Adipose tissue (tissue), 3 donors: ENCODE measurements around the gene LHX2. TPM values are rescaled to one million over a fixed set of nuclear protein-coding genes. Genes with fewer than 3 reads are reported as not detected.

Experiments used
- H3K27ac ChIP-seq: one replicate; pipeline ENCODE4 v1.5.1; 2013; ENCODE audit warnings: low read depth, low read length
- WGBS, 3 donors: extraction: QIAGEN DNeasy Blood & Tissue Kit; methylation state at CpG; one replicate each; pipeline ENCODE4 v1.1.7; 2013; 5-methylcytosine and 5-hydroxymethylcytosine counted together
- polyA plus RNA-seq, 3 donors: library from polyadenylated mRNA; stranded (reverse); fragments of 200-250 nt; gene quantifications; one replicate each; pipeline ENCODE4 v1.2.3, GENCODE V29; 2013
- donor health status: healthy with polysubstance abuse.
- donor health status: Bipolar disorder and iron deficiency.
- donor health status: healthy.

LHX2 gene
- polyA plus RNA-seq, 3 donors, result 0.18 to 1.1 (median 0.53) TPM

- no peak overlapping the region for H3K27ac ChIP-seq
- 5 to 11% (median 7%) methylated on average over 14 to 15 of the region's 15 CpGs for WGBS, 3 donors
These were observed 13.8 kb upstream of the LHX2 start for GRCh38 chr9:123997665-123998277.

GRCh38 chr9:123998278-123998925 lies 13.2 kb upstream of the LHX2 start:
- 20 to 29% (median 24%) methylated on average over 6 of the region's 6 CpGs for WGBS, 3 donors
- no peak overlapping the region for H3K27ac ChIP-seq

GRCh38 chr9:123998970-123999621 lies 12.5 kb upstream of the LHX2 start:
- H3K27ac ChIP-seq, result no peak overlapping the region
- 3 to 4% (median 4%) methylated on average over 21 to 42 of the region's 43 CpGs for WGBS, 3 donors

GRCh38 chr9:123999661-124000060 lies 11.9 kb upstream of the LHX2 start:
- H3K27ac ChIP-seq, result no peak overlapping the region
- WGBS, 3 donors, result 0 to 2% (median 0%) methylated on average over 5 to 51 of the region's 64 CpGs

- WGBS, 3 donors, result 1 to 4% (median 3%) methylated on average over 32 to 35 of the region's 35 CpGs
- H3K27ac ChIP-seq, result no peak overlapping the region
These were observed 11.3 kb upstream of the LHX2 start for GRCh38 chr9:124000161-124000783.

GRCh38 chr9:124000784-124001457 lies 10.6 kb upstream of the LHX2 start:
- 3 to 7% (median 4%) methylated on average over 15 of the region's 15 CpGs for WGBS, 3 donors
- no peak overlapping the region for H3K27ac ChIP-seq

GRCh38 chr9:124001458-124001799 lies 10.1 kb upstream of the LHX2 start:
- no peak overlapping the region for H3K27ac ChIP-seq
- WGBS, 3 donors, result 2 to 6% (median 4%) methylated on average over 6 of the region's 6 CpGs

- WGBS, 3 donors, result 6 to 14% (median 9%) methylated on average over 5 of the region's 5 CpGs
- no peak overlapping the region for H3K27ac ChIP-seq
These were observed 9.6 kb upstream of the LHX2 start for GRCh38 chr9:124001866-124002525.

GRCh38 chr9:124003636-124004349 lies 7.8 kb upstream of the LHX2 start:
- H3K27ac ChIP-seq, result no peak overlapping the region
- 2 to 5% (median 4%) methylated on average over 4 of the region's 4 CpGs for WGBS, 3 donors

- 3 to 10% (median 6%) methylated on average over 4 of the region's 4 CpGs for WGBS, 3 donors
- no peak overlapping the region for H3K27ac ChIP-seq
These were observed 7.0 kb upstream of the LHX2 start for GRCh38 chr9:124004593-124004992.

GRCh38 chr9:124005029-124005771 lies 6.4 kb upstream of the LHX2 start:
- 8 to 18% (median 9%) methylated on average over 4 of the region's 4 CpGs for WGBS, 3 donors
- no peak overlapping the region for H3K27ac ChIP-seq

- no peak overlapping the region for H3K27ac ChIP-seq
- 4 to 9% (median 6%) methylated on average over 13 of the region's 13 CpGs for WGBS, 3 donors
These were observed 4.9 kb upstream of the LHX2 start for GRCh38 chr9:124006448-124007361.

GRCh38 chr9:124007565-124008302 lies 3.8 kb upstream of the LHX2 start:
- no peak overlapping the region for H3K27ac ChIP-seq
- 4 to 8% (median 8%) methylated on average over 25 of the region's 25 CpGs for WGBS, 3 donors

- 2 to 3% (median 3%) methylated on average over 26 to 38 of the region's 38 CpGs for WGBS, 3 donors
- no peak overlapping the region for H3K27ac ChIP-seq
These were observed 3.3 kb upstream of the LHX2 start for GRCh38 chr9:124008303-124008693.

GRCh38 chr9:124008694-124009530 lies 2.7 kb upstream of the LHX2 start:
- 2 to 3% (median 3%) methylated on average over 62 to 65 of the region's 65 CpGs for WGBS, 3 donors
- no peak overlapping the region for H3K27ac ChIP-seq
